Activated T-cell treated with anti-CD3 and anti-CD28 coated beads, Interleukin-2, amount 50 U/mL, for 4 hours (primary cell): ENCODE data around the gene THSD4. TPM values are rescaled to one million over a fixed set of nuclear protein-coding genes. Genes with fewer than 3 reads are reported as not detected.

Experiments
- ATAC-seq, 2 donors: fragments of 200-7000 bp; cut with Tn5 transposase; one replicate each; pipeline ENCODE4 v1.10.0; 2021
- DNase-seq: peaks from one replicate; pipeline ENCODE4 v3.0.0-alpha.2; 2020
- H3K27me3 Mint-ChIP-seq: one replicate; pipeline ENCODE4 v1.8.0; 2021; ENCODE audit warnings: low read depth, mixed read lengths
- H3K36me3 Mint-ChIP-seq: one replicate; pipeline ENCODE4 v1.8.0; 2022; ENCODE audit warnings: mixed read lengths; ENCODE audit not compliant: insufficient read depth
- H3K4me1 Mint-ChIP-seq: one replicate; pipeline ENCODE4 v1.8.0; 2021; ENCODE audit warnings: low read depth, mixed read lengths
- H3K4me3 Mint-ChIP-seq: one replicate; pipeline ENCODE4 v1.8.0; 2021; ENCODE audit warnings: mild to moderate bottlenecking, moderate library complexity, mixed read lengths
- H3K9me3 Mint-ChIP-seq: one replicate; pipeline ENCODE4 v1.8.0; 2021; ENCODE audit warnings: mixed read lengths
- total RNA-seq, 3 donors: library from RNA; stranded (reverse); gene quantifications; one replicate each; pipeline ENCODE4 v1.2.1, GENCODE V29; 2021

The THSD4 gene
- total RNA-seq, 3 donors from 2014 or later, result 0.08 to 0.16 (median 0.11) TPM

DNA sequence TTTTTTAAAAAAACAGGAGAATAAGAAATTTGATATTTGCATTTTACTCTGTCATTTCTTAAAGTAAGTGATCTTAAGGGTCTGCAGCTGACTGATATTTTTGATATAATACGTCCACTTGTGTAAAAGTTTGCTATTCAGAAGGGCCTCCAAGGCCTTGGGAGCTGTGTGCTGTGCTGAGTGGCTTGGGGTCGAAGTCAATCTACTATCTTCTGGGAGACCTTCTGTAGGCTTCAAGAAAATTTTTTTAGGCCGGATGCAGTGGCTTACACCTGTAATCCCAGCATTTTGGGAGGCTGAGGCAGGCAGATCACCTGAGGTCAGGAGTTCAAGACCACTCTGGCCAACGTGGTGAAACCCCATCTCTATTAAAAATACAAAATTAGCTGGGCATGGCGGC lies 26.3 kb downstream of the THSD4 start:
- Mint-ChIP-seq H3K4me3 (no peak overlapping the region), H3K4me1 (no peaks in the 10 kb centered on the region), H3K27me3 (peaks cover 8% of the 10 kb centered on the region), H3K9me3 (peaks cover 3% of the 10 kb centered on the region), H3K36me3 (no peaks in the 10 kb centered on the region)
- ATAC-seq, result no peak
- no peak for DNase-seq

DNA sequence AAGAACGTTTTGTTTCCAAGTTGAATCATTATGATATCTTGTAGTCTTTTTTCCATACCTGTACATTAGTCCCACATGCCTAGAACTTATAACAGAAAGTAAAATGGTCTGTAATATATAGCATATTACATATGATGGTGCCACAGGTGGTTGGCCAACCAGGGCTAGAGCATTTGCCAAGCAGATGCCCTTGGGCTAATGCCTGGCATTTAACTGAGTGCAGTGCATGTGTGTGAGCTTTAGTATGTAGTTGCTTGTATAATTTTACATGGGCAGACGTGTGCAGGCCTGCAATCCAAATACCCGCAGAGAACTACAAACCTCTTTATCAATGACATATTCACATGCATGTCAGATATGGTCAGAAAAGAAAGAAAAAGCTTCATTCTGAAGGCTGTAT lies 27.5 kb downstream of the THSD4 start:
- H3K4me1 Mint-ChIP-seq, result no peaks in the 10 kb centered on the region
- H3K36me3 Mint-ChIP-seq, result no peaks in the 10 kb centered on the region
- ATAC-seq (no peak), DNase-seq (no peak)
- H3K27me3 Mint-ChIP-seq, result peaks cover 8% of the 10 kb centered on the region
- H3K4me3 Mint-ChIP-seq, result no peak overlapping the region
- peaks cover 2% of the 10 kb centered on the region for H3K9me3 Mint-ChIP-seq

DNA sequence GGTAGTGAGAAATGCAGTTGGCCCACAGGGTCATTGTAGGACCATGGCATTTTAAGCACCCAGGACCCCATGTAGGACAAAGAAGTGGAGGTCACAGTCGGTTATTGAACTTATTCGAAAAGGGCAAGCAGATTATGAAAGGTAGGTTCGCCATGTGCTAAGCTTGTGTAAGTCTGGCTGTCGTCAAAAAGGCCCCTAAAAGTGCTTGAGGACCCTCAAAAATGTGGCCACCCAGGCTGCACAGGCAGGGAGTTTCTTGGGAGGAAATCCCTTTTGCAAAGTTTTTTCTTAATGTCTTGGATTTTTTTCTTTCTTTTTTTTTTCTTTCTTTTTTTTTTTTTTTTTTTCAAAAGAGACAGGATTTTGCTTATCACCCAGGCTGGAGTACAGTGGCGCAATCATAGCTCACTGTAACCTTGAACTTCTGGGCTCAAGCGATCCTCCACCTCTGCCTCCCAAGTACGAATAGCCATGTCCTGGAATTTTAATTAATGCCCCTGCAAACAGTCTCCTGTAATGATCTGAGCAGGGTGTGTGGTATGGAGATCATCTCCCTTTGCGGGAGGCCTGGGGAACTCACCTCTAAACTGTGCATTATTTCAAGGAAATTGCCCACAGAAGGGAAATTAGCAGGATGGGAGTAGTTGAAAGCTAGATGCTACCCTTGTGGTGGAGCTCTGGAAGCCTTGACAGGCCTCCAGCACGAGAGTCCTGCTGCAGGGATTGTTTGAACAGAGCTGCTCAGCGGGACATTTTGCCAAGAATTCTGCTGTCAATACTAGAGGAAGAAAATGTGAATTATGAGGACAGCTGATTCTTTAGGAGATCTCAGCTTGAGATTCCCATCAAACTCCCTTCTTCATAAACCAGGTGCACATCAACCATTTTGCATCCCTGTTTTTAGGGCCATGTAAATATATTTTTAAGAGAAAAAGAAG lies 28.4 kb downstream of the THSD4 start:
- ATAC-seq, result no peak
- H3K36me3 Mint-ChIP-seq, result no peaks in the 10 kb centered on the region
- H3K27me3 Mint-ChIP-seq, result peaks cover 8% of the 10 kb centered on the region
- no peak for DNase-seq
- no peaks in the 10 kb centered on the region for H3K4me1 Mint-ChIP-seq
- no peak overlapping the region for H3K4me3 Mint-ChIP-seq
- H3K9me3 Mint-ChIP-seq, result no peaks in the 10 kb centered on the region

DNA sequence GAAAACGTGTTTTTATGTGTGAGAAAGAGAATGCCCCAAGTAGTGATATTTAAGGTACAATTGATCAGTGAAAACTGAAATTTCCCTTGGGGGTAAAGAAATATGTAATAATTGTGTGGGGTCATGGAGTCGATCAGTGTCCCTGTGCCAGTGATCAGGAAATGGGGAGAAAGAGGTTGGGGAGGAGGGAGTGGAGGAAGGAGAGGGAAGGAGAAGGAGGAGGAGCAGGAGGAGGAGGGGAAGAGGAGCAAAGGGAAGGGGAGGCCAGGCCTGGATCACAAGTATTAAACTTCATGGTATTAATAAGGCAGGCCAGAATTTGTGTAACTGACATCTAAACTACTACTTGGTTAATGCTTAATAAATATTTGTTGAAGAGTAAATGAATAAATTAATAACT lies 30.4 kb downstream of the THSD4 start:
- H3K4me3 Mint-ChIP-seq, result no peak overlapping the region
- ATAC-seq, result no peak
- H3K9me3 Mint-ChIP-seq, result no peaks in the 10 kb centered on the region
- peaks cover 8% of the 10 kb centered on the region for H3K27me3 Mint-ChIP-seq
- no peak for DNase-seq
- no peaks in the 10 kb centered on the region for H3K4me1 Mint-ChIP-seq
- H3K36me3 Mint-ChIP-seq, result no peaks in the 10 kb centered on the region

DNA sequence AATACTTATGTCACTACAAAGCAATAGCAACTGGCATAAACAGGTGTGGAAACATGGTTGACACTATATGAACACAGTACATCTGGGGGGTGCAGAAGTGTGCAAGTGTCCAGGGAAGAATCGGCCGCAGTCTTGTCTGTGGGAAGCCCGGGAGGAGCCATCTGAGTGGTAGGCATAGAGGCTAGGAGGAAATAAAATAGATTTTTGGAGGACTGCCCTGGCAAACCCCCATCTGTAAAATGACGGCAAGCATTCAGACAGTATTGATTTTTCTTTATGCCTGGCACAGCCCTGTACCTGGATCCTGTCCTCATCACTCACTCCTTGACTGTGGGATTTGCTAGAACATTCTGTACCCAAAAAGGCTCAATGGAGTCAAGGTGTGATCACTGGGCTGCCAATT lies 31.3 kb downstream of the THSD4 start:
- Mint-ChIP-seq H3K36me3 (no peaks in the 10 kb centered on the region), H3K4me1 (no peaks in the 10 kb centered on the region), H3K4me3 (no peak overlapping the region), H3K27me3 (peaks cover 8% of the 10 kb centered on the region), H3K9me3 (no peaks in the 10 kb centered on the region)
- no peak for ATAC-seq
- DNase-seq, result no peak

- Mint-ChIP-seq H3K4me1 (no peaks in the 10 kb centered on the region), H3K27me3 (peaks cover 6% of the 10 kb centered on the region), H3K4me3 (no peak overlapping the region), H3K9me3 (no peaks in the 10 kb centered on the region), H3K36me3 (no peaks in the 10 kb centered on the region)
- ATAC-seq (no peak), DNase-seq (no peak)
These were observed 32.8 kb downstream of the THSD4 start for GRCh38 chr15:71148048-71148447.

GRCh38 chr15:71149646-71150557 lies 34.6 kb downstream of the THSD4 start:
- no peaks in the 10 kb centered on the region for H3K36me3 Mint-ChIP-seq
- H3K4me3 Mint-ChIP-seq, result no peak overlapping the region
- no peaks in the 10 kb centered on the region for H3K27me3 Mint-ChIP-seq
- DNase-seq, result no peak
- H3K9me3 Mint-ChIP-seq, result no peaks in the 10 kb centered on the region
- H3K4me1 Mint-ChIP-seq, result no peaks in the 10 kb centered on the region
- ATAC-seq, result no peak

DNA sequence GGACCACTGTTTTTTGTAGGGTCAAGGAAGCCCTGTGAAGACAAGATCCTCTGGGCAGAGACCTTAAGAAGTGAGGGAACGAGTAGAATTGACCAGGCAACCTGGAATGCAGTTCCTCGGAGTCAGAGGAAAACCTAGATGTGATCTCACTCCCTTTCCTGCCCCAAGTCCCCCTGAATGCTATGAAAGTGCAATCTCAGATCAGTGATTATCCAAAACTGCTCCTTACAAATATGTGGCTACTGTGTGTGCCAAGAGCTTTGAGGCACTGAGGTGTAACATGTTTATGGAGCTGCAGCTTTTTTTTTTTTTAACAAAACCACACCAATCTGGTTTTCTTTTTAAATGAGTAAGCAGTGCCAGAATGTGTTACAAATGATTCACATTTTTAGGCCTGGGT lies 35.8 kb downstream of the THSD4 start:
- no peak for ATAC-seq
- no peaks in the 10 kb centered on the region for H3K4me1 Mint-ChIP-seq

DNA sequence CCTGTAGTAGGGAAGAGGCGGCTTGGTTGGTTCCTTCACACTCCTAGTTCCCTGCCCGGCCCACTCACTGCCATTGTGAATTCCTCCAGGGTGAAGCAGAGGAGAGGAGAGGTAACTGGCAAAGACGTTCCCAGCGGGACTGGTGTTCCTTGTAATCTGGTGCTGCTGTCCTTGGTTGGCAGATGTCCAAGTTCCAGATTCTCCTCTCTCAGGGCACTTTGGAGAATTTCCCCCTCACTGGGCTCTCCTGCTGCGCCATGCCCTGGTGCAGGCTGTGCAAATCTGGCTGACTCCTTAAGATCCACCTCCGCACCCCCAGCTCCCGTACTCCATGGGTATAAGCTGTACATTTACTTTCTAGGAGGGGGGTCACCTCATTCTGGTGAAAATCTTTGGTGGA lies 37.3 kb downstream of the THSD4 start:
- ATAC-seq (no peak), DNase-seq (no peak)
- no peaks in the 10 kb centered on the region for H3K27me3 Mint-ChIP-seq
- H3K4me3 Mint-ChIP-seq, result no peak overlapping the region
- no peaks in the 10 kb centered on the region for H3K4me1 Mint-ChIP-seq
- no peaks in the 10 kb centered on the region for H3K9me3 Mint-ChIP-seq
- H3K36me3 Mint-ChIP-seq, result no peaks in the 10 kb centered on the region

More for the DNA sequence above, 35.8 kb downstream of the THSD4 start:
- no peak overlapping the region for H3K4me3 Mint-ChIP-seq
- no peaks in the 10 kb centered on the region for H3K9me3 Mint-ChIP-seq
- no peak for DNase-seq
- no peaks in the 10 kb centered on the region for H3K27me3 Mint-ChIP-seq
- no peaks in the 10 kb centered on the region for H3K36me3 Mint-ChIP-seq

DNA sequence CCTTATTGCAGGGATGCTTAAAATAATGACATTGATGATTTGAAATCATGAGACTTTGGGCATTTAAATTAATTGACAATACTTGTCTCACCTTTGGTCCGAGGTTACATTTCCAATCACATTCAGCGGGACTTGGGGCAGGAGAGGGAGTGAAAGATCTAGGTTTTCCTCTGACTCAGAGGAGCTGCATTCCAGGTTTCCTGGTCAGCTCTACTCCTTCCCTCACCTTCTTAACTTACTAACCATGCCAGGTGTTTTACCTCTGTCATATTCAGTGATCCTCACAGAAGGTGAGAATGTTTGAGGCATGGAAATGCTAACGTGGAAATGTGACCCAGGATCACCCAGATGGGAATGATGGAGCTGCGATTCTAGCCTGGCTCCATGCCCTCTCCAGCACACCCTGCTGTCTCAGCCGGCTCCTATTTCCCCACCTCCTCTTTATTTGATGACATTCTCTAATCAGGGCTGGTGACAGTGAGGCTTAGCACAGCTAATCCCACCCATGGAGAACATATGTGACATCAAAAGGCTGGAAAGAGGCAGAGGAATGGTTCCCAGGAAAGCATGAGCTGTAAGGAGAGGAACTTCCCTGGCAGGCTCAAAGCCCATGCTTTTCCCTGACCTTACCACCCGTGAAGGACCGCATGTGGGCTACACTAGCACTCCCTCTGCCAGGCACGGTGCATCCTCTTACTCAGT lies 38.7 kb downstream of the THSD4 start:
- ATAC-seq (no peak), DNase-seq (no peak)
- Mint-ChIP-seq H3K27me3 (no peaks in the 10 kb centered on the region), H3K4me3 (no peak overlapping the region), H3K36me3 (no peaks in the 10 kb centered on the region), H3K4me1 (no peaks in the 10 kb centered on the region), H3K9me3 (no peaks in the 10 kb centered on the region)

- no peak overlapping the region for H3K4me3 Mint-ChIP-seq
- no peak for ATAC-seq
- no peaks in the 10 kb centered on the region for H3K4me1 Mint-ChIP-seq
- no peaks in the 10 kb centered on the region for H3K36me3 Mint-ChIP-seq
- H3K9me3 Mint-ChIP-seq, result no peaks in the 10 kb centered on the region
- DNase-seq, result no peak
- H3K27me3 Mint-ChIP-seq, result no peaks in the 10 kb centered on the region
These were observed 39.4 kb downstream of the THSD4 start for GRCh38 chr15:71154607-71155200.

DNA sequence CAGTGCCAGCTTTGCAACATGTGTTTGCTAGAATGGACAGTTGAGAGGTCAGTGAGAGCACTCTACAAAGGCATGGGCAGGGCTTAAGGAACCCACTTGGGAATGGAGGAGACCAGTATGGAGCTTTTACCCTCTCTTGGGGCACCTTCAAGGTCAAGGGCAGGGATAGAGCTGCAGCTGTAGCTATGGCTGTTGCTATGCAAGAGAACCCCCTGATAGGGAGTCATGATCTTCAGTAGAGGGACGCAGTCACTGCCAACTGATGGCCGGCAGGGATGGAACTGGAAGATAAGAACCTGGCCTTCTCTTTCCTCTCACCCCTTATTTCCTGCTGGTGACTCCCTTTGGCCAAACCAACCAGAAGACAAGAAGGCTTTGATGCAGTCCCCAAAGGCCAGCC lies 40.3 kb downstream of the THSD4 start:
- no peaks in the 10 kb centered on the region for H3K27me3 Mint-ChIP-seq
- no peaks in the 10 kb centered on the region for H3K9me3 Mint-ChIP-seq
- no peaks in the 10 kb centered on the region for H3K36me3 Mint-ChIP-seq
- H3K4me3 Mint-ChIP-seq, result no peak overlapping the region
- H3K4me1 Mint-ChIP-seq, result no peaks in the 10 kb centered on the region
- ATAC-seq, result no peak
- no peak for DNase-seq

DNA sequence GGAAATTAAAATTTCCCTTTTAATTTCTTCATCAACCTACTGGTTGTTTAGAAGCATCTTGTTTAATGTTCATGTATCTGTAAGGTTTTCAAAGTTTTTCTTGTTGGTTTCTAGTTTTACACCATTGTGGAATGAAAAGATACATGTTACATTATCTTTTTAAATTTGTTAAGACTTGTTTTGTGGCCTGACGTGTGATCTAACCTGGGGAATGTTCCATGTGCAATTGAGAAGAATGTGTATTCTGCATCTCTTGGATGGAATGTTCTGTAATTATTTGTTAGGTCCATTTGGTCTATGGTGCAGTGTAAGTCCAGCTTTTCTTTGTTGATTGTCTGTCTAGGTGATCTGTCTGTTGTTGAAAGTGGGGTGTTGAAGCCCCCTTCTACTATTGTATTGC lies 45.7 kb downstream of the THSD4 start:
- Mint-ChIP-seq H3K27me3 (peaks cover 18% of the 10 kb centered on the region), H3K4me3 (no peak overlapping the region), H3K36me3 (no peaks in the 10 kb centered on the region), H3K9me3 (peaks cover 13% of the 10 kb centered on the region), H3K4me1 (no peaks in the 10 kb centered on the region)
- ATAC-seq (no peak), DNase-seq (no peak)

DNA sequence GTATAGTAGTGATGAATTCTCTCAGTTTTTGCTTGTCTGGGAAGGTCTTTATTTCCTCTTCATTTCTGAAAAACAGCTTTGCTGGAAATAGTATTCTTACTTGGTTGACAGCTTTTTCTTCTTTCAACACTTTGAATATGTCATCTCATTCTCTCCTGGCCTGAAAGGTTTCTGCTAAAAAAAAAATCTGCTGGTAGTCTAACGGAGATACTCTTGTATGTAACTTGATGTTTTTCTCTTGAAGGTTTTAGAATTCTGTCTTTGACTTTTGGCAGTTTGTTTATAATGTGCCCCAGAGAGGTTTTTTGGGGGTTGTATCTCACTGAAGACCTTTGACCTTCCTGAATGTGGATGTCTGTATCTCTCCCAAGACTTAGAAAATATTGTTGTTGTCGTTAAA lies 47.0 kb downstream of the THSD4 start:
- ATAC-seq, result no peak
- Mint-ChIP-seq H3K27me3 (peaks cover 29% of the 10 kb centered on the region), H3K36me3 (no peaks in the 10 kb centered on the region), H3K9me3 (peaks cover 13% of the 10 kb centered on the region), H3K4me3 (no peak overlapping the region), H3K4me1 (no peaks in the 10 kb centered on the region)
- DNase-seq, result no peak
